Liver (tissue), 9 donors: Measurements from ENCODE around the gene NDFIP1. TPM values are rescaled to one million over a fixed set of nuclear protein-coding genes. Genes with fewer than 3 reads are reported as not detected.

ENCODE experiments used
- DNase-seq: peaks from one replicate; pipeline ENCODE4 v3.0.0-alpha.2; 2017; ENCODE audit warnings: low spot score
- H3K27ac ChIP-seq, 2 donors: one replicate each; pipeline ENCODE4 v1.7.0; 2013; ENCODE audit warnings: inconsistent platforms in 2 of 2, low read length in 2 of 2, control low read depth in 1 of 2, low read depth in 1 of 2, mild to moderate bottlenecking in 1 of 2
- H3K27me3 ChIP-seq, 4 donors: one replicate each; pipeline versions ENCODE4 v1.6.1 to v1.7.0; 2013; ENCODE audit warnings: low read length in 3 of 4, inconsistent platforms in 1 of 4, mild to moderate bottlenecking in 1 of 4, moderate library complexity in 1 of 4; ENCODE audit not compliant: control insufficient read depth in 4 of 4, insufficient read depth in 4 of 4
- H3K36me3 ChIP-seq, 4 donors: one replicate each; pipeline versions ENCODE4 v1.6.1 to v1.7.0; 2013; ENCODE audit warnings: low read length in 3 of 4, mild to moderate bottlenecking in 3 of 4, low read depth in 1 of 4, moderate library complexity in 1 of 4; ENCODE audit not compliant: control insufficient read depth in 4 of 4, insufficient read depth in 3 of 4
- H3K4me1 ChIP-seq, 4 donors: one replicate each; pipeline versions ENCODE4 v1.6.1 to v1.7.0; 2013; ENCODE audit warnings: low read length in 3 of 4, mild to moderate bottlenecking in 3 of 4, moderate library complexity in 1 of 4; ENCODE audit not compliant: control insufficient read depth in 4 of 4, insufficient read depth in 4 of 4
- H3K4me3 ChIP-seq, 3 donors: one replicate each; pipeline versions ENCODE4 v1.6.1 to v1.7.0; 2013; ENCODE audit warnings: low read length in 3 of 3, control low read depth in 1 of 3, low read depth in 1 of 3, mild to moderate bottlenecking in 1 of 3
- H3K9ac ChIP-seq, 2 donors: one replicate each; pipeline ENCODE4 v1.7.0; 2013; ENCODE audit warnings: low read length in 2 of 2, mild to moderate bottlenecking in 2 of 2, moderate library complexity in 2 of 2, control low read depth in 1 of 2, low read depth in 1 of 2
- H3K9me3 ChIP-seq, 4 donors: one replicate each; pipeline versions ENCODE4 v1.6.1 to v1.7.0; 2013; ENCODE audit warnings: low read length in 3 of 4; ENCODE audit not compliant: control insufficient read depth in 4 of 4
- EGR1 ChIP-seq, 2 donors: IDR thresholded peaks; 2 replicates each; pipeline ENCODE4 v1.6.1; 2016 to 2018; ENCODE audit warnings: antibody characterized with exemption in 2 of 2, low read depth in 2 of 2
- FOXA1 ChIP-seq: IDR thresholded peaks from 2 replicates; pipeline ENCODE4 v1.6.1; 2016; ENCODE audit warnings: antibody characterized with exemption
- GABPA ChIP-seq, 2 donors: IDR thresholded peaks in 1 of 2; conservative IDR thresholded peaks in 1 of 2; 2 replicates each; pipeline ENCODE4 v1.6.1; 2016; ENCODE audit warnings: antibody characterized with exemption in 2 of 2, mild to moderate bottlenecking in 1 of 2, moderate library complexity in 1 of 2
- HNF4A ChIP-seq, 2 donors: conservative IDR thresholded peaks; 2 replicates each; pipeline ENCODE4 v1.6.1; 2016; ENCODE audit warnings: antibody characterized with exemption in 2 of 2, mild to moderate bottlenecking in 2 of 2
- JUND ChIP-seq, 2 donors: IDR thresholded peaks; 2 replicates each; pipeline ENCODE4 v1.6.1; 2016; ENCODE audit warnings: antibody characterized with exemption in 2 of 2
- NR2F2 ChIP-seq: IDR thresholded peaks from 2 replicates; pipeline ENCODE4 v1.6.1; 2016; ENCODE audit warnings: antibody characterized with exemption
- RAD21 ChIP-seq, 2 donors: IDR thresholded peaks; 2 replicates each; pipeline ENCODE4 v1.6.1; 2016; ENCODE audit warnings: antibody characterized with exemption in 2 of 2, mild to moderate bottlenecking in 2 of 2
- SP1 ChIP-seq: IDR thresholded peaks from 2 replicates; pipeline ENCODE4 v1.6.1; 2018; ENCODE audit warnings: antibody characterized with exemption, mild to moderate bottlenecking
- YY1 ChIP-seq: IDR thresholded peaks from 2 replicates; pipeline ENCODE4 v1.6.1; 2016; ENCODE audit warnings: antibody characterized with exemption, mild to moderate bottlenecking
- WGBS: extraction: QIAGEN DNeasy Blood & Tissue Kit; methylation state at CpG from one replicate; pipeline ENCODE4 v1.1.7; 2013; 5-methylcytosine and 5-hydroxymethylcytosine counted together
- polyA plus RNA-seq, 2 donors: library from polyadenylated mRNA; stranded (reverse) in 1 of 2; unstranded in 1 of 2; fragments of 200-250 nt in 1 of 2; fragments of >200 nt in 1 of 2; fragmentation: Nextera tagmentation in 1 of 2; extraction: Ambion mirVana in 1 of 2; gene quantifications; one replicate each; pipeline versions ENCODE4 v1.2.1 to v1.2.3, GENCODE V29; 2013 to 2015
- total RNA-seq, 2 donors: library from RNA; depleted of rRNA; stranded (reverse); fragments of >200 nt; gene quantifications; one replicate each; pipeline ENCODE4 v1.2.3, GENCODE V29; 2014
- TF ChIP-seq, protein P1 (sequence below): IDR thresholded peaks from 2 replicates; pipeline ENCODE4 v1.6.1; 2016; ENCODE audit warnings: antibody characterized with exemption, mild to moderate bottlenecking
- TF ChIP-seq, protein P2 (sequence below): IDR thresholded peaks from 2 replicates; pipeline ENCODE4 v1.6.1; 2016; ENCODE audit warnings: antibody characterized with exemption
- TF ChIP-seq, protein P3 (sequence below): IDR thresholded peaks from 2 replicates; pipeline ENCODE4 v1.6.1; 2016; ENCODE audit warnings: antibody characterized with exemption
- TF ChIP-seq, protein P4 (sequence below): IDR thresholded peaks from 2 replicates; pipeline ENCODE4 v1.6.1; 2016; ENCODE audit warnings: antibody characterized with exemption
- TF ChIP-seq, protein P5 (sequence below): fragments of 150-350 bp; IDR thresholded peaks from 2 replicates; pipeline ENCODE4 v1.5.1; 2017; ENCODE audit warnings: improper control_type of control experiment, low read depth, low read length; ENCODE audit not compliant: missing input control
- donor health status: healthy.
- donor health status: healthy.
- donor health status: healthy.
- donor health status: healthy.
- donor health status: healthy.

NDFIP1 gene
- total and polyA plus RNA-seq, 4 donors = 43.5 to 68.1 (median 57.1) TPM

DNA sequence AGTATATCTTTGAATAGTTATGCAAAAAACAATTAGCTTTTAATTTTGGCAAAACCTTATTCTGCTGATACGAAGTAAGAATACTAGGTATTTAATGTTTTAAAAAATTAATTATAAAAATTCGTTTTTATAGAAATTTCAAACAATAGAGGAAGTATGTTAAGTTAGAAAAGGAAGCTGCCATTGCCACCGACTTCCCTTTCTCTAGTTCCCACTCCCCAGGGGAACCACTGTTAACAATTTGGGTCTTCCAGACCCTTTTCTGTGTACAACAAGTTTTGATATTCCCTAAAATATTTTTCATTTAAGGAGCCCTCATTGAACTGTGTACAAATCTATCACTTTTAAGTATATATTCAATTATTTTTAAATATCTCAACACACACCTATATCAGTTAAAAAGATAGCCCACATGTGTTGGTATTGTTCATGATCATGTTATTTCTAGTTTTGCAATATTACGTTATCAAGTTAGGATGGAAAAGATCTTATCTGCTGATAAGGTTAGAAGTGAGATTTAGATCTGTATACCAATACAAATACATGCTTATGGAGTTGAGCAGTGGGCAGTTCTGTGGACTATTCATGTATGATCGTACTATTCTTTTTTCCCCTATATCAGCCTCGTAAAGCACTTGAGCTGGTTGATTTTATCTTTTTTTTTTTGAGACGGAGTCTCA, 25.9 kb downstream of the NDFIP1 start:
- H3K4me3 ChIP-seq = no peak overlapping the region
- no peaks in the 10 kb centered on the region for H3K27me3 ChIP-seq
- no peak for DNase-seq
- whole genome bisulfite sequencing = 73% methylated on average over 7 of the region's 7 CpGs
- peaks cover 6 to 21% (median 17%) of the 10 kb centered on the region in 4 donors for H3K4me1 ChIP-seq
- H3K36me3 ChIP-seq = peaks cover 3 to 21% (median 11%) of the 10 kb centered on the region in 4 donors
- peak overlapping the region in 1 of 2 donors; percentile 80 for H3K27ac ChIP-seq
- no peaks in the 10 kb centered on the region for H3K9me3 ChIP-seq
- H3K9ac ChIP-seq = no peak overlapping the region
- no peak for TF ChIP-seq FOXA1
- TF ChIP-seq NR2F2 = no peak
- TF ChIP-seq GABPA (IDR thresholded peaks at IDR 0.05 in 1 of 2, conservative IDR thresholded peaks at IDR 0.05 in 1 of 2) = no peak
- no peak for TF ChIP-seq EGR1 (IDR thresholded peaks at IDR 0.05; ENCODE audit: low read depth in 2 of 2)
- TF ChIP-seq HNF4A (conservative IDR thresholded peaks at IDR 0.05) = no peak
- TF ChIP-seq, protein P1, sequence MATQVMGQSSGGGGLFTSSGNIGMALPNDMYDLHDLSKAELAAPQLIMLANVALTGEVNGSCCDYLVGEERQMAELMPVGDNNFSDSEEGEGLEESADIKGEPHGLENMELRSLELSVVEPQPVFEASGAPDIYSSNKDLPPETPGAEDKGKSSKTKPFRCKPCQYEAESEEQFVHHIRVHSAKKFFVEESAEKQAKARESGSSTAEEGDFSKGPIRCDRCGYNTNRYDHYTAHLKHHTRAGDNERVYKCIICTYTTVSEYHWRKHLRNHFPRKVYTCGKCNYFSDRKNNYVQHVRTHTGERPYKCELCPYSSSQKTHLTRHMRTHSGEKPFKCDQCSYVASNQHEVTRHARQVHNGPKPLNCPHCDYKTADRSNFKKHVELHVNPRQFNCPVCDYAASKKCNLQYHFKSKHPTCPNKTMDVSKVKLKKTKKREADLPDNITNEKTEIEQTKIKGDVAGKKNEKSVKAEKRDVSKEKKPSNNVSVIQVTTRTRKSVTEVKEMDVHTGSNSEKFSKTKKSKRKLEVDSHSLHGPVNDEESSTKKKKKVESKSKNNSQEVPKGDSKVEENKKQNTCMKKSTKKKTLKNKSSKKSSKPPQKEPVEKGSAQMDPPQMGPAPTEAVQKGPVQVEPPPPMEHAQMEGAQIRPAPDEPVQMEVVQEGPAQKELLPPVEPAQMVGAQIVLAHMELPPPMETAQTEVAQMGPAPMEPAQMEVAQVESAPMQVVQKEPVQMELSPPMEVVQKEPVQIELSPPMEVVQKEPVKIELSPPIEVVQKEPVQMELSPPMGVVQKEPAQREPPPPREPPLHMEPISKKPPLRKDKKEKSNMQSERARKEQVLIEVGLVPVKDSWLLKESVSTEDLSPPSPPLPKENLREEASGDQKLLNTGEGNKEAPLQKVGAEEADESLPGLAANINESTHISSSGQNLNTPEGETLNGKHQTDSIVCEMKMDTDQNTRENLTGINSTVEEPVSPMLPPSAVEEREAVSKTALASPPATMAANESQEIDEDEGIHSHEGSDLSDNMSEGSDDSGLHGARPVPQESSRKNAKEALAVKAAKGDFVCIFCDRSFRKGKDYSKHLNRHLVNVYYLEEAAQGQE = no peak
- no peak for TF ChIP-seq RAD21 (IDR thresholded peaks at IDR 0.05)
- no peak for TF ChIP-seq JUND (IDR thresholded peaks at IDR 0.05)
- TF ChIP-seq, protein P2, sequence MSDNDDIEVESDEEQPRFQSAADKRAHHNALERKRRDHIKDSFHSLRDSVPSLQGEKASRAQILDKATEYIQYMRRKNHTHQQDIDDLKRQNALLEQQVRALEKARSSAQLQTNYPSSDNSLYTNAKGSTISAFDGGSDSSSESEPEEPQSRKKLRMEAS = no peak
- TF ChIP-seq, protein P3, sequence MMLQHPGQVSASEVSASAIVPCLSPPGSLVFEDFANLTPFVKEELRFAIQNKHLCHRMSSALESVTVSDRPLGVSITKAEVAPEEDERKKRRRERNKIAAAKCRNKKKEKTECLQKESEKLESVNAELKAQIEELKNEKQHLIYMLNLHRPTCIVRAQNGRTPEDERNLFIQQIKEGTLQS = no peak
- no peak for TF ChIP-seq SP1
- no peak for TF ChIP-seq YY1

DNA sequence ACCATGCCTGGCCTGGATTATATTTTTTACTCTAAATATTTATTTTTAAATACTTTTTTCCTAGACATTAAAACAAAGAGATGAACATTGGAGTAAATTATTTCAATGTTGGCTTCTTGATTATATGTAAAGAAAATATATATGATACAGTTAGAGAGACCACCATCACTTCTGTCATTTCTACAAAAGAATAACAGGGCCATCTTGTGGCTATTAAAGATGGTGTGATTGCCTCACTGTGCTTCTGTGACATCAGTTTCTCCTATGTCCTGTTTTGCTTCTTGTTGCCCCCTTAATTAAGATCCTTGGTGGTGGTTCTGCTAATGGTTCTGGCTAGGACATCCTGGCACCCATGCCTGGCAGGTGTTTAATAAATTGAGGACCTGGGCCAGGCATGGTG, 32.9 kb downstream of the NDFIP1 start:
- TF ChIP-seq JUND (IDR thresholded peaks at IDR 0.05) = no peak
- peak; percentile 11 to 13 for TF ChIP-seq RAD21 (IDR thresholded peaks at IDR 0.05)
- TF ChIP-seq, protein P3 = no peak
- Histone ChIP-seq H3K27ac (no peak overlapping the region), H3K4me3 (no peak overlapping the region), H3K4me1 (no peaks in the 10 kb centered on the region), H3K9ac (no peak overlapping the region), H3K9me3 (no peaks in the 10 kb centered on the region), H3K27me3 (no peaks in the 10 kb centered on the region), H3K36me3 (peaks cover 4 to 33% (median 25%) of the 10 kb centered on the region in 4 donors)
- no peak for DNase-seq

DNA sequence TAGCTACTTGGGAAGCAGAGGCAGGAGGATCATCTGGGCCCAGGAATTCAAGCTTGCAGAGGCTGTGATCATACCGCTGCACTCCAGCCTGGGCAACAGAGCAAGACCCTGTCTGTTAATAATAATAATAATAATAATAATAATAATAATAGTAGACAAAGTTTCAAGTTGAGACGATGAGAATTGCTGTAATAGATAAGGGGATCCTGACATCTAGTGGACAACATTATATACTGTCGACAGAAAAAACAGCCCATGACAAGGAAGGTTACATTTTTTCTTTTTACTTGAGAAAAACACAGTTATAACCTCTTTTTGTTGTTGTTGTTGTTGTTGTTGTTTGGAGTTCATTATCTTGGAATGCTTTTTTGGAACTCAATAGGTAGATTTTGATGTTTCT, 35.3 kb downstream of the NDFIP1 start:
- TF ChIP-seq, protein P4, sequence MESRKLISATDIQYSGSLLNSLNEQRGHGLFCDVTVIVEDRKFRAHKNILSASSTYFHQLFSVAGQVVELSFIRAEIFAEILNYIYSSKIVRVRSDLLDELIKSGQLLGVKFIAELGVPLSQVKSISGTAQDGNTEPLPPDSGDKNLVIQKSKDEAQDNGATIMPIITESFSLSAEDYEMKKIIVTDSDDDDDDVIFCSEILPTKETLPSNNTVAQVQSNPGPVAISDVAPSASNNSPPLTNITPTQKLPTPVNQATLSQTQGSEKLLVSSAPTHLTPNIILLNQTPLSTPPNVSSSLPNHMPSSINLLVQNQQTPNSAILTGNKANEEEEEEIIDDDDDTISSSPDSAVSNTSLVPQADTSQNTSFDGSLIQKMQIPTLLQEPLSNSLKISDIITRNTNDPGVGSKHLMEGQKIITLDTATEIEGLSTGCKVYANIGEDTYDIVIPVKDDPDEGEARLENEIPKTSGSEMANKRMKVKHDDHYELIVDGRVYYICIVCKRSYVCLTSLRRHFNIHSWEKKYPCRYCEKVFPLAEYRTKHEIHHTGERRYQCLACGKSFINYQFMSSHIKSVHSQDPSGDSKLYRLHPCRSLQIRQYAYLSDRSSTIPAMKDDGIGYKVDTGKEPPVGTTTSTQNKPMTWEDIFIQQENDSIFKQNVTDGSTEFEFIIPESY = no peak
- TF ChIP-seq, protein P5, sequence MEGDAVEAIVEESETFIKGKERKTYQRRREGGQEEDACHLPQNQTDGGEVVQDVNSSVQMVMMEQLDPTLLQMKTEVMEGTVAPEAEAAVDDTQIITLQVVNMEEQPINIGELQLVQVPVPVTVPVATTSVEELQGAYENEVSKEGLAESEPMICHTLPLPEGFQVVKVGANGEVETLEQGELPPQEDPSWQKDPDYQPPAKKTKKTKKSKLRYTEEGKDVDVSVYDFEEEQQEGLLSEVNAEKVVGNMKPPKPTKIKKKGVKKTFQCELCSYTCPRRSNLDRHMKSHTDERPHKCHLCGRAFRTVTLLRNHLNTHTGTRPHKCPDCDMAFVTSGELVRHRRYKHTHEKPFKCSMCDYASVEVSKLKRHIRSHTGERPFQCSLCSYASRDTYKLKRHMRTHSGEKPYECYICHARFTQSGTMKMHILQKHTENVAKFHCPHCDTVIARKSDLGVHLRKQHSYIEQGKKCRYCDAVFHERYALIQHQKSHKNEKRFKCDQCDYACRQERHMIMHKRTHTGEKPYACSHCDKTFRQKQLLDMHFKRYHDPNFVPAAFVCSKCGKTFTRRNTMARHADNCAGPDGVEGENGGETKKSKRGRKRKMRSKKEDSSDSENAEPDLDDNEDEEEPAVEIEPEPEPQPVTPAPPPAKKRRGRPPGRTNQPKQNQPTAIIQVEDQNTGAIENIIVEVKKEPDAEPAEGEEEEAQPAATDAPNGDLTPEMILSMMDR = peak; percentile 55
- TF ChIP-seq RAD21 (IDR thresholded peaks at IDR 0.05) = peak; percentile 80 to 82
- H3K9me3 ChIP-seq = no peaks in the 10 kb centered on the region

More for the DNA sequence above, 35.3 kb downstream of the NDFIP1 start:
- Histone ChIP-seq H3K4me1 (peaks cover 0 to 3% (median 2%) of the 10 kb centered on the region in 4 donors), H3K27me3 (no peaks in the 10 kb centered on the region), H3K9ac (no peak overlapping the region), H3K36me3 (peaks cover 3 to 37% (median 23%) of the 10 kb centered on the region in 4 donors), H3K4me3 (no peak overlapping the region), H3K27ac (no peak overlapping the region)
- no peak for DNase-seq
- WGBS = 37% methylated on average over 3 of the region's 3 CpGs
